NCI-H2171 (cell line): ENCODE results near the gene PNP.
"Not testable (repeated sequence)": the region's sequence is repeated elsewhere in the genome, so short reads cannot be mapped to it uniquely, and the experiment has no call there.

Experiments
- DNase-seq: peaks from one replicate; lab custom pipeline; 2025; lab: John Stamatoyannopoulos, UW

PNP gene

DNA sequence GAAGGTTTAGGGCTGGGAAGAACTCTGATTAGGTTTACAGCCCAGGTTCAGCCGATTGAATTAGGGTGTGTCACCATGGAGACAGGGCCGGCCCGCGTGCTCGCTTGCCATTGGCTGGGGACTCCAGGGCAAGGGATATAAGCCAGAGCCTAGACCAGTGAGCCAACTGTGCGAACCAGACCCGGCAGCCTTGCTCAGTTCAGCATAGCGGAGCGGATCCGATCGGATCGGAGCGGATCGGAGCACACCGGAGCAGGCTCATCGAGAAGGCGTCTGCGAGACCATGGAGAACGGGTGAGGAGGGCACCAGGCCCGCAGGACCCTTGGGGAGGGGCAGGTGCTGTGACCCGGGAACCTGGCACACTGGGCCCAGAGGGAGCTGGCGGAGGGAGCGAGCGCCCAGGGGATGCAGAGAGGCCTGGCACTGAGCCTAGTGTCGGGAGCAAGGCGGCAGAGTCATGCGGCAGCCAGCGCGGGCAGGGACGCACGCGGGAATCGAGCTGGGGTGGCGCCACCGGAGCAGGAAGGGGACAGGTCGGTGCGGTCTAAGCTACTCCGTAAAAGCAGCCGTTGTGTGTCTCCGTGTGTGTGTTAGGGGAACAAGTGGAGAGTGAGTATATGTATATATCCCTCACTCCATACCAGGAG, at the start of gene PNP:
TSS of gene PNP (plus strand) at position 165 of the 648 bp plus-strand sequence. CDS start at position 284, 119 bp downstream.
- DNase-seq = peak; percentile 98

DNA sequence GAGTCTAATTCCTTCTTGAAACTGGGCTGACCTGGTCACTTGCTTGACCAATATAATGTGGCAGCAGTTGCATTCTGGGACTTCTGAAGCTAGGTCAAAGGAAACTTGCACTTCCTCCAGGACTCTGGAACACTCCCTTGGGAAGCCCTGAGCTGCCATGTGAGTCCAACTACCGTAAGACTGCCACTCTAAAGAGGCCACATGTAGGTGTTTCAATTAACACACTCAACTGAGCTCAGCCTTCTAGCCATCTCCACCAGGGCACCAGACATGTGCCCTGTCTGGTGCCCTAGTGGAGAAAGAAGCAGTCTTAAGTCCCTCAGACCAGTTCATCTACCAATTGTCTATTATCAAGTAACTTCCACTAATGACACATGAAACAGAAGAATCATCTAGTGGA, 49.8 kb upstream of the PNP start:
- DNase-seq = no peak

DNA sequence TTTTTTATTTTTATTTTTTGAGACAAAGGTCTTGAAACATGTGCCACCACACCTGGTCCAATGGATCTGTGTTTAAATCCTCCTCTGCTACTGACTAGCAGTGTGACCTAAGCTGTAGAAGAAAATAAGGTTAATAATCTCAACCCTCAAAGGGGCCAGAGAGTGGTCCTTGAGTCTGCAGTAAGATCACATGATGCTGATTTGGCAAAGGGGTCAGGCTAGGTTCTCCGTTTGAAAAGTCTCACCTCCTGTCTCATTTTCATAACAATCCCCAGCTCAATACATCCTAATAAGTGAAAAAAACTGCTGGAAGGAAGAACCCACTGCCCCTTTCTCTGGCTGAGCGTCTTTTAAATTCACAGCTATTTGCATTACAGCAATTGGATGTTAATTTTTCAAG, 47.9 kb upstream of the PNP start:
- no peak for DNase-seq

DNA sequence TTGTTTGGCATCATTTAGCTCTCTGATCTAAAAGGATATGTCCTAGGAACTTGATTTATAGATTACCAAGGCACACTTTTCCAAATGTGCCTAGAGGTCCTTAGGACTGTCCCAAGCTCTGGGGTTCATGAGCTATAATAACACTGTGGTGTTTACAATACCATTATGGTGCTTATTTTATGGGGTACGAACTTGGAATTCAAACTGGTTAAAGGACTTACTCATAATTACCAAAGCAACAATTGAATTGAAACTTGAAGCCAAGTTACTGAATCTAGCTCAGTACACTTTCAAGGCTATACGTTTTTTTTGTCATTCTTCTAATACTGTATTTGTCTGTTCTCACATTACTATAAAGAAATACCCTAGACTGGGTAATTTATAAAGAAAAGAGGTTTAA, 46.3 kb upstream of the PNP start:
- DNase-seq = no peak

DNA sequence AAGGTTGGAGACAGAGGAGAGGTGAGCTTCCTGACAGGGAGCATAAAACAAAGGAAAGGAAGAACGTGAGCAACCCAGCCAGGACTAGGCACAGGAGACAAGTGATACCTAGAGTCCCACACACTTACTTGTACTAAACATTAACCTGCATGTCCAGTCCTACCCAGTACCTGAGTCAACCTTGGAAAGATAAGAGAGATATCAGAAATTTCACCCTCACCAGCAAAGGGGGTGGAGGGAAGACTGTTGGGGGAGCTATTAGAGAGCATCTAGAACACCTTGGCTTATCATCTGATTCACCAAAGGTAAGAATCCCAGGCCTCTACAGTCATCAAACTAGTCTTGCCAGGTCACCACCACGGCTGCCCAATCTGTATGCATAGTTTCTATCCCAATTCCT, 44.4 kb upstream of the PNP start:
- DNase-seq = no peak

DNA sequence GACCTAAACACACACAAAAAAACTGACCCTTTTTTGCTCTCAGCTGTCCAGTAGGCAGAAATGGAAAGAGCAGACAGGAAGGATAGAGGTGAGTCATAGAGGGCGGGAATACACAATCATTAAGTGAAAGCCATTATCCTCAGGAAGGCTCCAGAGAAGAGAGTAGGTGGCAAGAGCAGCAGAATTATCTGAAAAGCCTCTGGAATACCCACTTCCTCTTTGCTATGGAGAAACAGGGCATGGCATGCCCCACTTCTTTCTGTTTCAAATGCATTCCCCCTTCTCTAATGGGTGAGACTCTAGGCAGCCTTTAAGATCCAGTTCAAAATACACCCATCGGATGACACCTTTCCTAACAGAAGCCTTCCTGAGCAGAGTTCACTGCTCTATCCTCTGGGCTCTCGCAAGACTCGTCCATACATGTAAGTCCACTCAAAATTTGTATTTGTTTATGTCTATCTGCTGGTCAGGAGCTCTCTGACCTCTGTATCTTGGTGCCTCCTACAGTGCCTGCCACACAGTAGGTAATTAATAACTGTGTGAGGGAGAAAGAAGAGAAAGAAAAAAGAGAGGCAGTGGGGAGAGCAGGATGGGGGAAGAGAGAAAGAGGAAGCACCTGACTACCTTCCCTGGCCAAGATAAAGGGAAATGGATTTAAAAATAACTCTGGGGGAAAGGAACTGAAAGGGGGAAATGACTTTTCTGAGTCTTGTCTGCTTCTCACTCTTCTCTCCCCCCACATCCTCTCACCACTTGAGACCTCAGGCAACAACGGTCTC, 41.8 kb upstream of the PNP start:
- no peak for DNase-seq

DNA sequence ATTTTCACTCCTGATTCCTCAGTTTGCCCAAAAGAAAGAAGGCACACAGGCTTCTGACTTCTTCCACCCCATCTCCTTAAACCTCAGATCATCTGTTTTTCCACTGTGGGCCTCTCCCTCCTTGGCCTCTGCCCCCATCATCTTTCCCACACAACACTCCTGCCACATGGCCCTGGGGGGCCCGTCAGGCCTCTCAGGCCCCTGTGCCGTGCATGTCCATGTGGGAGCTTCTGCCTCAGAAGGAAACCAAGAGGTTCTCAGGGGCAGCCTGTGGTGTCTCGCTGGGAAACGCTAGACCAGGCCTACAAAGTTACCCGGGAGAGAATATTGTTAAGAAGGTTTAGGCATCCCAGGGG, 41.2 kb upstream of the PNP start:
- no peak for DNase-seq

DNA sequence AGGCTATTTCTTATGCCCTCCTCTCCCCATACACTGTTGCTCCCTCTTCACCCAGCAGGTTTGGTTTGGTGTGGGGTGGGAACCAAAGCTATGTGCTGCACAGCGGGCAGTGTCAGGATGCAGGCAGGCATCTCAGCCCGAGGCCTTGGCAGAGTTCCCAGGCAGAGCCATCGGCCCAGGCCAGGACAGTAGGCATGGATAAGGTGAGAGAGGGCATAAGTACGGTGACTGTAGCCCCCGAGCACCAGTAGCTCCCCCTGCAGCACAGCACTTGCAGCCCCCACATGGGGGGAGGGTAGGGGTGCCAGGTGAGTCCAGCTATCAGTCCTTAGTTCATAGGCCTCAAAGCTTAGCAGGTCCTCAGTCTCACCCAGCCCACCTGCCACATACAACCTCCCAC, 40.4 kb upstream of the PNP start:
- DNase-seq = no peak

DNA sequence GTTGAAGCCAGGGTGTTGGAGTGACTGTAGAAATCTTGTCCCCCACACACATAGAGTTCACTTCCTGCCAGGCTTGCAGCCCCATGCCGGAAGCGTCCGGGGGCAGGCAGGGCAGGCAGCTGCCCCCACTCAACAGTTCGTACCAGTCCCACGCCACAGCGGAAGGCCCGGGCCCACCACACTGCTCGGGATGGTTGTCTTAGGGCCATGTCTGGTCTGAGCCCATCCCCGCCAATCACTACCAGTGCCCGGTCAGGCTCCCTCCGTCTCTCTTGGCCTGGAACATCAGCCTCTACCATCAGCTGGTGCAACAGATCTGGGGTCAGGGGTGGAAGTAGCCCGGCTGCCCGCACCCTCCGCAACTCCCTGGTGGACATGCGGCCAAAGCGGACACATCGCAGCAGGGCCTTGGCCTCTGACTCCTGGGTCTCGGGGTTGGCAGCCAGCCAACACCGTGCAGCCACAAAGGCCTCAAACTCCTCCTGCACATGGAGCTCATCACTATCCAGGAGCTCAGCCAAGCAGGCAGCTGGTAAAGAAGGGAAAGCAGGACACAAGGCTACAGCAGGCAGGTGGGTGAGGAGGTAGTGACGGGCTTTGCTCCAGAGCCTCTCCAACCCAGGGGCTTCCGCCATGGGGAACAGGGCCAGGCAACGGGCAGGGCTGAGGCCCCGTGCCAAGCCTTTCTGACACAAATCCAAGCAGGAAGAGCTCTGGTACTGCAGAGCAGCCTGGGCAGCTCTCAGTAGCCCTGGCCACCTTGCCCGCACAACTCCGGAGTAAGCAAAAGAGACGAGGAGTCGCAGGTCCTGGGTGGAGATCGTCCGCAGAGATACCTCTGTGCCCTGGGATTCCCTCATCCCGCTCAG, 39.2 kb upstream of the PNP start:
- DNase-seq = no peak

DNA sequence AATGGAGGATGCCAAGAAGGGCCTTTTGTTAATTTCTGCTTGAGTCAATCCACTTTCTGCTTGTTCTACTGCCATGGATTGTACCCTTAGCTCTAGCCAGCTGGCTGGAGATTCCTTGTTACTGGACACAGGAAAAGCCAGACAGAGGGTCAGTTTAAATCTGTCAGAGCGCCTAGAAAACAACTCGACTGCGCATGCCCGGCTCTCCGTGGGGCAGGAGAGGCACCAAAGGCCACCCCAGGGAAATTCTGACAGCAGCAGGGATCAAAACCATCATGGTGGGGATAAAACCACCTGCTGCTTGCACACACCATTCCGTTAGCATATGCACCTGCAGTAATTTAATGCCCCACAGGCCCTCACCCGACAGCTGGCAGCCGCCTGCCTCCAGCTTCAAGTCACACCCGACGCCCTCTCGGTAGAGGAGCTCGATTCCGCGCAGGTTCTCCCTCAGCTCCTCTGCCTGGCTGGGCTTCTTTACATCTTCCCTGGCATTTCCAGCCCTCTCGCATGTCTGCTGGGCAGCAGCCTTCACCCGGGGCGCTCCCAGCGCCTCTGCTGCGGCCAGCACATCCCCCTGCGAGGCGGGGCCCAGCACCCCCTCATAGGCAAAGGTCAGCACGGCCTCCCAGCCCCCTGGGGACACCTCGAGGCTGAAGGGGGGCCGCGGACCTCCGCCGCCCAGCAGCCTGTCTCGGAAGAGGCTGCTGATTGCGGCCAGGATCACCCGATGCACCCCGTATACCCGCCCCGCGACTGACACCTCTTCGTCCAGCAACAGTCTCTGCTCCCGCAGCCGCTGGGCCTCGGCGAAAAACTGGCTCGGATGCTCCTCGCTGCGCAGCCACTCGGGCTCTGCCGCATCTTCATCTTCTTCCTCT, 34.3 kb upstream of the PNP start:
- peak; percentile 88 for DNase-seq

DNA sequence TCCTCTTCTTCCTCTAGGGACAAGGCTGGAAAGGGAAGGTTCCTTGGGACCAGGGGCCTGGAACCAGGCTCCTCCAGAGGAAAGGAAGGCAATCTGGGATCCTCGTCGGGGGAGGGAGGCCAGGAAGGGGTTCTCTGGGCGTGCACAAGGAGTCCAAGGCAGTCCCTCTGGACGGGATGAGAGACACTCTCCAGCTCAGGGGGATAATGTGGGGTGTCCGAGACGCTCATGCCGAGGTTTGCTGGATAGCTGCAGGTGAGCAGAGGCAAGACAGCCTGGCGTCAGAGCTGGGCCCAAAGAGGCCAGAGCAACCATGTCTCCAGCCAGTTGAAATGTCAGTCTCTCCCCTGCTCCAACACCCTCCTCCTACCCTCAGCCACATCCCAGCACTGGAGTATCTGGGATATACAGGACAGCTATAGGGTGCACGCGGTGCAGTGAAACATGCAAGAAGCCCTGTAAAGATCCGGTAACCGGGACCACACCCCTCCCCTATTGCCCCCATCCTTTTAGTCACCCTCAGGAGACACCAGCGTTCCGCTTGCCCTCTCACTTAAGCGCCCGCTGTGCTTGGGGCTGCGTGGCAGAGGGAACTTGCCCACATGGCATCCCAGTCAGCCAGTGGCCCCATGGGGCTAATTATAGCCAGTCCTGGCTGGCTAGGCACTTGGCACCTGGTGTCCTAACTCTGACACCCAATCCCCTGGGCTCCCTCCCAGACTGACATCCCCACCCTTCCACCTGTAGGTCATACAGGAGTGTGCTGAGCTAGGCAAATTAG, 33.4 kb upstream of the PNP start, which contains the start of gene KLHL33:
TSS of gene KLHL33 (minus strand) at position 585 of the 781 bp plus-strand sequence. CDS start at position 230, 355 bp downstream.
- peak; percentile 45 for DNase-seq

DNA sequence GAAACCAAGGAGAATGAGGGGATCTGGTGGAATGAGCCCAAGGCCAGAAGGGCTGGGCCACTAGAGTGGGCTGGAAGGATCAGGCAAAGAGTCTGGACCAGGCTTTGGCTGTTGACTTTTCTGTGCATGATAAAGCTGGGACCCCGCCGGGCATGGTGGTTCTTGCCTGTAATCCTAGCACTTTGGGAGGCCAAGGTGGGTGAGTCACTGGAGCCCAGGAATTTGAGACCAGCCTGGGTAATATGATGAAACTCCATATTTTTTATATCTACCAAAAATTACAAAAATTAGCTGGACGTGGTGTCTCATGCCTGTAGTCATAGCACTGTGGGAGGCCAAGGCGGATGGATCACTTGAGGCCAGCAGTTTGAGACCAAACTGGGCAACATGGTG, 32.8 kb upstream of the PNP start:
- DNase-seq = no peak

DNA sequence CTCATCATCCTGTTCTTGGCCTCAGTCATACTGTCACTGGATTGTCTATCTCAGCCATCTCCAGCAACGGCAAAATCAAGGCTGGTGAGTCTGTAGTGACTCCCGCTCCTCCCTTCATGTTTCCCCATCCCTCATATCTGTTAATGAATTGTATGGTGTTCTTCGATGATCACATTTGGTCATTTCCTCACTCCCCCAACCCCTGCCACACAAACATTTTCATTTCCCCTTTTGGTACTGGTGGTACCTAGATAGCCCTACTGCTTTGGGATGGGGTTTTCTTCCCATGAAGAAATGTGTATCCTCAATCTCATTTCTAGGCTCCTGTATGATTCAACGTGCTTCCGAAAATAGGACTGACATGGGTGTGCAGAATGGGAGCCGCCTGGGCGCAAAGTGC, 30.5 kb upstream of the PNP start:
- no peak for DNase-seq

DNA sequence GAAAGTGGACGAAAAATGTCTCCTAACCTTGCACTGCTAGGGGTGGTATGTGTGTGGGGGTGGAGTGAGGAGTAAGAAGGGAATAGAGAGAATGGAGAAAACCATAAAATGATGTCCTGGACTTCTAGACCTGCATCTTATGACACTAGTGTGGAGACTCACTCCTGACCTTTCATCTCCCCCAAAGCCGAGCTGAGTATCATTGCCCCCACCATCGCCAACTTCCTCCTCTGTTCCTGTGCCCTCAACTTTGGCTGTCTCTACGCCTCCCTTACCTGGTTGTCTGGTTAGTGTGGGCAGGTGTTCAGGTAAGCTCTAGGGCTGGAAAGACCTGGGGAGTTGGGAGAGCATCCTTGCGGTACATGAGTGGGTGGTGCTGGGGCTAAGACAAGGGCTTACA, 28.7 kb upstream of the PNP start:
- no peak for DNase-seq

DNA sequence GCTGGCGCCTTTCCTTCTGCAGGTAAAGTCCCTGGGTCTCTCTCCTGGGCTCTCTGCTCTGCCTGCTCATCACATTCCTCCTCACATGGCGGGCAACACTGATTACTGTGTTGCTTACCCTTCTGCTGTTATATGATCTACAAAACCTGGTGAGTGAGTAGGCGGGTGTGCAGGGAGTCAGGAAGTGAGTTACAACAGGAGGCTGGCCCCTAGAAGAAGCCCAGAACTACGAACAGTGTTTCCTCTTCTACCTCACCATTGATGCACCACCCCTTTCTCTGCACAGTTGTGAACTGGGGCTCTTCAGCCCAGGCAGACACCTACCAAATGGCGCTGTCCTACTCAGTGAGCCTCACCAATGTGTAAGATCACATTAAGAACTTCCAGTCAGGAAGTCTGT, 28.3 kb upstream of the PNP start:
- DNase-seq = no peak

DNA sequence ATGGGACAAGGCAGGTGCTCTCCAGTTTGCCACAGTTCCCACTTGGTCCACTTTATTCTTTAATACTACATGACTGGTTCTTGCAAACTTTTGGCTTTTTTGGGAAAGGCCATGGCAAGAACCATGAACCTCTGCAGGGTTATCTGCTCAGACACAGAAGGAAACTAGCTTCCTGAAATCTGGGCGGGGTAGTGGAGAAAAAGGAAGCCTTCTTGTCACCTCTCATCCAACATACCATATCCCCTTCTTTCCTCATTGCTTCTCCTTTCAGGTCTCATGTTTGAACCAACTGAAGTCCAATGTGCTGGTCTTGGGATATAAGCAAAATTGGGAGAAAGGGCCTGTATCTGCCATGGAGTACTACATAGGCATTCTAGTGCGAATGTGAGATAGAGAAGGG, 27.7 kb upstream of the PNP start:
- no peak for DNase-seq

DNA sequence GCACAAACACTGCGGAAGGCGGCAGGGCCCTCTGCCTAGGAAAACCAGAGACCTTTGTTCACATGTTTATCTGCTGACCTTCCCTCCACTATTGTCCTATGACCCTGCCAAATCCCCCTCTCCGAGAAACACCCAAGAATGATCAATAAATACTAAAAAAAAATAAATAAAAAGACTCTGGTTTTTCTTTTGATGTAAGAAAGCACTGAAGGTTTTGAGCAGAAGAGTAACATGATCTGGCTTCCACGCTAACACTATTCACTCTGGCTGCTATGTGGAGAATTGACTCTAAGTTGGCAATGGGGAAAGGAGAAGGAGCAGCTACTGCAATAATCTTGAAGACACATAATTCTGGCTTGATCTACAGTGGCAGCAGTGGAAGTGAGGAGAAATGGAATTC, 25.6 kb upstream of the PNP start:
- not testable (repeated sequence) for DNase-seq

DNA sequence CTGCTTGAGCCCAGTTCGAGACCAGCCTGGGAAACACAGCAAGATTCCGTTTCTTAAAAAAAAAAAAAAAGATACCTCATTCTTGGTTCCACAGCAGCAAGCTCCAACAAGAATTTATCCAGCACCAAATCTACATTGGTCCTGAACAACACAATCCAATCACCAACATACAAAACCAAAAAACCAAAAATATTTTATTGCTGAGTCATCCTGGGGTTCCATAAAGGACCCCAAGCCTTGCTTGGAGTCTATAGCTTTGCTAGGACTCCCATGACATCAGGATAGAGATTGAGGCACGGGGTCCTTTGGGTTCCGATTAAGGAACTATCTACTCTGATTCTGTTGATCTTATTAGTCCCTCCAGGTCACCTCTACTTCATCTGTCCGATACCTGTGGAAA, 22.3 kb upstream of the PNP start:
- no peak for DNase-seq

DNA sequence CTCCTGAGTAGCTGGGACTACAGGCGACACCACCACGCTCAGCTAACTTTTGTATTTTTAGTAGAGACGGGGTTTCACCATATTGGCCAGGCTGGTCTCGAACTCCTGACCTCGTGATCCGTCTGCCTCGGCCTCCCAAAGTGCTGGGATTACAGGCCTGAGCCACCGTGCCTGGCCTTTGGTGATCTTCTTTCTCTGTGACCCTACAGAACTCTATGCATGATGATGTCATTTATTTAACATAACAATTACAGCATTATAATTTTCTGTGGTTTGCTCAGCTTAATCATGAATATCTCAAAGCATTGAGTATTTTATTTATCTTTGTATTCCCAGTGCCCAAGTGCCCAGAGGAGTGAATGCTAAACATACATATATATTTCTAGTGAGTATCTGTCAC, 16.4 kb upstream of the PNP start:
- DNase-seq = not testable (repeated sequence)

DNA sequence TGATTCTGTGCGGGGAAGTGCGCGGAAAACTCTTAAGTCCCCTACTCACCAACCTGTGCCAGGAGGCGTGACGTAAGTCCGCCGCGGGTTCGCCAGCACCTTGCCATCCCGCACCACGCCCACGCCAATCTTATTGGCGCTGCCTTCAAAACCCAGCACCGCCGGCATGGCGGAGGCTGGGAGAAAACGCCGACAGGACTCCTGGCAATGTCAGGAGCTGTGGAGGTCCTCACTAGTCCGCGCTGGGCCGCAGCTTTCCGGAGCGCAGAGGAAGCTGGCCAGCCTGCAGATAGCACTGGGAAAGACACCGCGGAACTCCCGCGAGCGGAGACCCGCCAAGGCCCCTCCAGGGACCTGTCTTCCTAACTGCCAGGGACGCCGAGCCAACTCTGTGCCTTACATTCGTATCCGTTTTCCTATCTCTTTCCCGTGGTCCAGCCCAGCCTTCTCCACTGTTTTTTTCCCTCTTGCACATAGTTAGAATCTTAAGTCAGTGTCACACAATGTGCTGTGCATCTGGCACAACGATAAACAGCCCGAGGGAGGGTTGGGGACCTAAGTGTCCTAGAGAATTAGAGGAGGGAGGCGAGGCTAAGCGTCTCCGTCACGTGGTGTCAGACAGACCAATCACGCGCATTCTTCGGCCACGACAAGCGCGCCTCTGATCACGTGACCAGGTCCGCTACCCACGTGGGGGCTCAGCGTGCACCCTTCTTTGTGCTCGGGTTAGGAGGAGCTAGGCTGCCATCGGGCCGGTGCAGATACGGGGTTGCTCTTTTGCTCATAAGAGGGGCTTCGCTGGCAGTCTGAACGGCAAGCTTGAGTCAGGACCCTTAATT, 14.5 kb upstream of the PNP start, which contains the start of the genes APEX1 and OSGEP:
TSS of gene APEX1 (plus strand) at position 711 of the 839 bp plus-strand sequence. CDS start 420 bp downstream, outside the sequence.
TSS of gene OSGEP (minus strand) at position 297 of the 839 bp plus-strand sequence. CDS start at position 168, 129 bp downstream.
- peak; percentile 100 for DNase-seq
